GM21360 (cell line): ENCODE results near the gene RFT1.

ENCODE experiments used
- ATAC-seq: cut with Tn5 transposase; IDR thresholded peaks from one replicate; pipeline ENCODE4 v1.9.1; 2021; ENCODE audit warnings: mild to moderate bottlenecking, moderate library complexity; ENCODE audit not compliant: unreplicated experiment

Gene RFT1

DNA sequence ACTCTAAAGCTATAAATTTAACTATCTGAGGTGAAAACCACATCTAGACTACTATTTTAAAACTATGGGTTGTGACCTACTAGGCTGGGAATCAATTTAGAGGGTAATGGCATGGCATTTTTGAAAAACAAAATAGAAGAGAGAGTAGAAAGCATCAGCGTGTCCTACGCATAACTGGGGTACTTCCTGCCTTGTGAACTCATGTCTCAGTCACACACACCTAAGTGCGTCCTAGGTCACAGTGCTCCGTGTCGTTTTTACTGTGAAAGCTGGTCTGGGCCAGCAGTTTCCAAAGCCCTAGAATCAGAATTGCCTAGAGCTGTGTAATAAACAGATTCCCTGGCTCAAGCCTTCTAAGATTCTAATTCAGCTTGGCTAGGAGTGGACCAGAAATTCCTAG, 32.3 kb downstream of the RFT1 start:
- ATAC-seq: no peak

DNA sequence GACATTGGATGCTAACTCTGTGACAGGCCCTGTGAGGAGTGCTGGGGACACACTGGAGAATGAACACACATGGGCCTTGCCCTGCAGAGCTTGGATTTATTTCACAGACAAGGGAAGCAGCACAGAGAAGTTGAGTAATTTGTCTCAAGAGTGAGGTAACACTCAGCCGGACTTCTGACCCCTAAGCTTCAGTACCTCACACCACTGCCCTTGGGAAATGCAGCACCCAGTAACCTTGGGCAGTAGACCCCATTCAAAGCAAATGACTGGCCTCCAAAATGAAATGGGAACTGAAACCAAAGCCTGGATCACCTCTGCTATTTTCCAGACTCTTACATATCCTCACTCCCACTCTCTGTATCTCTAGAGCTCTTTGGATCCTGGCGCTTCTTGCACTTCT, 37.3 kb downstream of the RFT1 start:
- no peak for ATAC-seq

DNA sequence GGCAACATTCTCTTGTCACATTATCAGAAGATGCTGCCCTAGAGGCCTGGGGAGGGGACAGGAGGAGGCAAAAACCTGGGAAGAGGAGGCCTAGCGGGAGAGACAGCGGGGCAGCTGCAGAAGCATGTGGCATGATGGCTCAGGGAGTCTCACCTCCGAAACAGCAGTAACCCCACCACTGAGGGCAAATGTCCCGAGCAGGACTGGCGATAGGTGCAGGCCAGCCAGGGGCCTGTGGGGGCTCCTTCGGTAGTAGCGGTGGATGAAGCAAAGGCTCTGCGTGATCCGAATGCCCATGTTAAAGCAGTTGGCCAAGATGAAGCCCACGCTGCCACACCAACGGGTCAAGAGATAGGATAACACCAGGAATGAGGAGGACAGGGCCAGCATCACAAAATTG, 38.0 kb downstream of the RFT1 start:
- ATAC-seq: no peak

DNA sequence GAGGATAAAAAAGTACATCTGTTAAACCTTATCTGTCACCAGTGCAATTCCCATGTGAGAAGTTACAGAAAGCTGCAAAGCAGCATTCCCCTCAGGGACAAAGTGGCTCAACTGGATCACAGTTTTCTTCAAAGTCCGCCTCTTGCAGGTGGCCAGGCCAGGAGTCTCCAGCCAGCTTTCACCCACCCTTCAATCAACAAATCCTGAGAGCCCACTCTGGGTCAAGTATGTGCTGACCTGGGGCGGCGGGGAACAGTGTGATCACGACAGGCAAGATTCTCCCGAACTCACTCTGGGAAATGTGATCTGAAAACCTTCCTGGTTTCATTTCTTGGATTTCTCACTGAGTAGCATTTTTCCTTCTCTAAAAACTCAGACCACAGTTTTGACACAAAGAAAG, 39.2 kb downstream of the RFT1 start:
- ATAC-seq: no peak

DNA sequence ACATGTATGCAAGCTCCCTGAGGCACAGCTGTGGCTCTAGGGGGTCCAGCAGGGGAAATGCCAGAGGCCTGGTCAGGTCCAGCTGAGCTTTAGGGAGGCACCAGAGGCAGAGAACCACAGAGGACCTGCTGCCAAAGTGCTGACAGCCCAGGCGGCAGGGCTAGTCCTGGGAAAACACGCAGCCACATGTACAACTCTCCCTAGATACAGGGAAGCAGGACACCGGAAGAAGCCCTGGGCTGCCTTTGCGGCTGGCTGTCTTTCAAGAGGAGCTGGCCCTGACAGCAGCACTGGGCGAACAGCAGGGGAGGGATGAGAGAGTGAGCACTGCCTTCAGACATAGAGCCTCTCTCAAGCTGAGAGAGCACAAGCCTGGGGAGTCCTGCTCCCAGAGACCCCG, 40.7 kb downstream of the RFT1 start:
- no peak for ATAC-seq

DNA sequence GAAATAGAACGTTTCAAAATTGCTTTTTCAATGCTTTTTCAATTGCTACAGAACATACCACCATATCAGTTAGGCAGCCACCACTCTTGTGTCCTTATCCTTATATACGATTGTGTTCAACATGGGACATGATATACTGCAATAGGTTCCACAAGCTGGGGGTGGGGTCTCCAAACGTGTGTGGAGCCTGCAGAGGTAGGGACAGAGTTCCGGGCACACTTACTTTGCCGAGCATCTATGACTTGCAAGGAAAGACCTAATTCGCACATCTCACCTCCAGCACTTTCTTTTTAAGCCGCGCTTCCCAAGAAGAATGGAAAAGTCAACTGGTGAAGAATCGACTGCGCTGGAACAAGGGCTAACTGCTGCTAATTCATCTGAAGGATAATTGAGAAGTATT, 44.8 kb downstream of the RFT1 start:
- ATAC-seq: no peak

DNA sequence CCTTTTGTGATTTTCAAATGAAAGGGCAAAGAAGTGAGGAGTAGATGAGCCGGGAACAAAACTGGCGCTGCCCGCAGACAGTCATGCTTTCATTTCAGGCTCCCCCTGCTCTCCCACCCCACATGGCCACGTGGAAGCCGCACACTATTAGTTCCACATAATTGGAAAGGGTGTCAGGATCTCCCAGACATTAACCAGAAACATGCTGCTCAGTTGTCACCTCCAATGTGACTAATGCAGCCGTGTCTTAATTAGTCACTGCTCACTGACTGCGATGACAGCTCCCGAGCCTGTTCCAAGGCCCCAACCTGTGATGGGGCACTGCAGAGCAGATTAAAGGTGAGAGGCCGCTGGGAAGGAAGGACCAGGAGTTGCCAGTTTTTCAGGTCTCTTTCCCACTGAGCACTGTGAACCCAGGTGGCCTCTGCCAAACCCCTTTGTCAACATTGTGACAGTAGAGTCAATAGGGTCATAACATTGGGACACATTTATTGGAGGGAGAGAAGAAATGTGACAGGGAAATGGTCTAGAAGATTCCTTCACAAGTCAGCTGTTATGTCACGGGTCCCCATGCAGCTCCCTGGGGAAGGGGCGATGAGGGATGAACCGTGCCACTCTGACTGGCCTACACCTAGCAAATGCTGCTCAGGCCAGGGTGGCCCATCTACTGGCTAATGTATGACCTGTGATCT, 45.8 kb downstream of the RFT1 start:
- no peak for ATAC-seq

DNA sequence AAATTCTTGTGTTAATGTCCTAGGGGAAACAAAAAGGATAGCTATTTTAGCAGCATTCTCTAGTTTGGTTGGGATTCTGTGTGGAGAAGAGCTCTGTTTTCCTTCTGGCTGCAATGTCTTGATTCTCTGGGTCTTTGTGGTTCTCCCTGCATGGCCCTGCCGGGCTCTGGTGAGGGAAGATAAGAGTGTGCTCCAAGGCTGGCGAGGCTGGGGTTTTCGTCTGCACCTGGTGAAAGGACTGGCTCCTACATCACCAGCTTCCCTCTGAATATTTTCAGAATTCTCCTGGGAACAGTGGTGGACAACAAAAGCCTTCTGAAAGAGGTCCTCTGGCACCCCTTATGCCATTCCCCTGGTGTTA, 46.3 kb downstream of the RFT1 start:
- ATAC-seq: no peak

DNA sequence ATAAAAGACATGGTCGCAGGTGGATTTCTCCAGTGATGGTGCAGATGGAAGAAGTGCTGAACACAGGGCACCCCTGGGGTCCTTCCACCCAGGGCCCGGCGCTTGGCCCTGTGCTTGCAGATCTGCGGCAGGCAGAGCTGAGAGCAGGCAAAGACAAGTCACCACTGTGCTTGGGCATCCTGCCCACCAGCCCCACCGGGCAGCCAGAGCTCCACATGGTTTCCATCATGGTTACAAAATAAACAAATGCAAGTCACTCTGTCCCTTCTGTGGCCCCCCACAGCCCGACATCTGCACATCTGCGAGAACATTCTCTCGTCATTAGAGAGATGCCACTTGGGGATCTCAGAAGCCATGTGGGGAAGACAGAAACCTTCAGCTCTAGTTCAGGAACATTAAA, 46.7 kb downstream of the RFT1 start:
- ATAC-seq: no peak

DNA sequence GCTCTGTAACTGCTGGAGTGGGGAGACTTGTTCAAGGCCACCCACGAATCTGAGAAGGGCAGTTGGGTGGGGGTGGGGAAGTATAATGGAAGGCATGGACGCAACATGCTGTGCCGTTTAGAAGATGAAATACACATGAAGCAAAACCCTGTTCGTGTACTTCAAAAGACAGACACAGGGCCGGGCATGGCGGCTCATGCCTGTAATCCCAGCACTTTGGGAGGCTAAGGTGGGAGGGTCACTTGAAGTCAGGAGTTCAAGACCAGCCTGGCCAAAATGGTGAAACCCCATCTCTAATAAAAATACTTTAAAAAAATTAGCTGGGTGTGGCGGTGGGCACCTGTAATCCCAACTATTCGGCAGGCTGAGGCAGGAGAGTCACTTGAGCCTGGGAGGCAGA, 47.5 kb downstream of the RFT1 start:
- ATAC-seq: no peak

DNA sequence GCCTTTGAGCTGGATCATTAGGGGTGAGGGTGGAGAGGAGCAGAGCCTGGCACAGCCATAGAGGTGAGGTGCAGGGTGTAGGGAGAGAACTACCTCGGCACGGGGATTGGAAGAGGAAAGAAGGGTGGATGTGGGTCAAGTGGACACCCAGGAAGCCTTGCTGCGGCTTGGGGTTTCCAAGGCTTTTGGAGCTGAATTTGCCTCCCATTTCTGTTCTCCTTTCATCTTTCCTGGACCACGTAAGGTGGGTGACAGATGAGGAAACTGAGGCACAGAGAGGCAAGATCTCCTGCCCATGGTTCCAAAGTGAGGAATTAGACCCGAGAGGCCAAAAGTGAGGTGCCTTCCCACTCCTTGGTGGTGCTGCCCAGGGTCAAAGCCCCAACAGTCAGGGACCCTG, 48.9 kb downstream of the RFT1 start:
- ATAC-seq: no peak

DNA sequence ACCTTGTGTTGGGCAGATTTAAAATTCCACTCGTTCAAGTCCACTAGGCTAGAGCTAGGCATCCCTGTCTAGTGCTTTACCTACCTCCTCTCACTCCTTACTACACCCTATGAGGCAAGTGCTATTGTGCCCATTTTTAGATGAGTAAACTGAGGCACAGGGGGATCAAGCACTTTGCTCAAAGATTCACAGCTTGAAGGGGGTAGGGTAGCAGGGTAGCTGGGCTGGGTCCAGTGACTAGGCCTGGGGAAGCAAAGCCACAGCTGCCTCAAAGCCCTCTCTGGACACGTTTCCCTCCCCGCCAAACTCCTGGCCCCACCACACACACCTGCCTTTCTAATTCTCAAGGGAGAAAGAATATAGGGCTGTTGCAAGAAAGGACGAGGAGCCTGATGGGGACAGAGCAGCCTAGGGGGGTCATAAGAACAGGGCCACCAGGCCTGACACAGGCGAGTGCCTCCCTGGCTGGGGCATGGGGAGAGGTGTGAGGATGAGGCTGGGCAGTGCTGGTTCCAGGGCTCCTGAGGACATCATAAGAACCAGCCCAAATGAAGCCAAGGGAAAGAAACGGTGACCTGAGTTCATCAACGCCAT, 49.5 kb downstream of the RFT1 start:
- no peak for ATAC-seq

DNA sequence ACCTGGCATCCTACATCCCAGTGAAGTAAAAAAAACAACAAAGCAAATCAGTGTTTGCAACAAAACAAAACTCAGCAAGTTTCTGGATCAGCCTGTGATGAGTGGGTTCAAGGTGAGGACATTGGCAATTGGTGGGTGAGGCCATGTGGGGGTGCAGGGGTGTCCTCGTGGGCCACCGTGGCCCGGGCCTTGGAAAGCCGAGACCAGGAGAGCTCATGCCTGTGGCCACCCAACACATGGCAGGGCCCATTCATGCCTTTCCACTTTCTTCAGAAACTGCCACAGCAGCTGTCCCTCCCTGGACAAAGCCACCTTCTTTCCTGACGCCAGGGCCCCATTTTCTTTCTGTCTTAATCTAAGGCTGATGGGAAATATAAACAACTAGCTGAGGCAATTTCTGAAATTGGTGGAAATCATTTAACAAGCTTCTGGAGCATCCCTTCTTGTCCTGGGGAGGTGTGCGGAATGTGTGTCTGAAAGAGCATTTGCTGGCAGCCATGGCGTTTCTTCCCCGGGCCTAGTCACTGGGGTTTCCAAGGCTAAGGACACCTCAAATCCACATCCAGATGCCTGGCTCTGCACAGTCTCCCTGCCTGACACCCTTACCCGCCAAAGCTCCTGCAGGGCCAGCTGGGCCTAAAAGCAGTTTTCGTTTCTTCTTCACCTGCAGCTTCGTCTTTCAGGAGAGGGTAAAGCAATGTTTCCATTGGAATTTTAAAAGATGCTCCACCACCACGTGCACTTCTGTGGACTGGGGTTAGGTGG, 50.3 kb downstream of the RFT1 start:
- no peak for ATAC-seq

DNA sequence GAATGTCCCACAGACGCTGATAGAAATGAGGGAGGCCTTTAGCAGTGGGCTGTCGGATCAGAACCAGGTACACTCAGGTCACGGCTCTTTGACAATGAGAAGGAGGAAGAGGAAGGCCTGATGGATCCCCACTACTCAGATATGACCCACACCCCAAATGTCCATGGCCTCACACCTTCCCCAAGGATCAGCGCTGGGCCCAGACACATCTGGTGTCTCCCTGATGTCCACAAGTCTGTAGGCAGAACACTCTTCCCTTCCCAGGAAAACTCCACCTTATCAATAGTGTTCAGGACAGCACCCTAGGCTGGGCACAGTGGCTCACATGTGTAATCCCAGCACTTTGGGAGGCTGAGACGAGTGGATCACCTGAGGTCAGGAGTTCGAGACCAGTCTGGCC, 51.1 kb downstream of the RFT1 start:
- ATAC-seq: no peak

DNA sequence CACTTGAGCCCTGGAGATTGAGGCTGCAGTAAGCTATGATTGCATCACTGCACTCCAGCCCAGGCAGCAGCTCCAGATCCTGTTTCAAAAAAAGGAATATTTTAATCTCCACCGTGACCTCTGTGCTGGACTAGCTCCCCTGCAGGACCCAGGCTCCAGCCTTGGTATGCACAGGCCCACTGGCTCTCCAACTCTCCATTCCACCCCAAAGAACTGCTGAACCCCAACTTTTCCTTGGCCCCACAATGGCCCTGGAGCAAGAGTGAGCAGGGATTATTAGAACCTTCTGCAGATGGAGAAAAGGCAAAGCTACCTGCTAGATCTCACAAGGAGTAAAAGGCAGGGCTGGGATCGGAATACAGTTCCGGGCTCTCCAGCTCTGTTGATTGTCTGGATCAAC, 51.6 kb downstream of the RFT1 start:
- no peak for ATAC-seq

DNA sequence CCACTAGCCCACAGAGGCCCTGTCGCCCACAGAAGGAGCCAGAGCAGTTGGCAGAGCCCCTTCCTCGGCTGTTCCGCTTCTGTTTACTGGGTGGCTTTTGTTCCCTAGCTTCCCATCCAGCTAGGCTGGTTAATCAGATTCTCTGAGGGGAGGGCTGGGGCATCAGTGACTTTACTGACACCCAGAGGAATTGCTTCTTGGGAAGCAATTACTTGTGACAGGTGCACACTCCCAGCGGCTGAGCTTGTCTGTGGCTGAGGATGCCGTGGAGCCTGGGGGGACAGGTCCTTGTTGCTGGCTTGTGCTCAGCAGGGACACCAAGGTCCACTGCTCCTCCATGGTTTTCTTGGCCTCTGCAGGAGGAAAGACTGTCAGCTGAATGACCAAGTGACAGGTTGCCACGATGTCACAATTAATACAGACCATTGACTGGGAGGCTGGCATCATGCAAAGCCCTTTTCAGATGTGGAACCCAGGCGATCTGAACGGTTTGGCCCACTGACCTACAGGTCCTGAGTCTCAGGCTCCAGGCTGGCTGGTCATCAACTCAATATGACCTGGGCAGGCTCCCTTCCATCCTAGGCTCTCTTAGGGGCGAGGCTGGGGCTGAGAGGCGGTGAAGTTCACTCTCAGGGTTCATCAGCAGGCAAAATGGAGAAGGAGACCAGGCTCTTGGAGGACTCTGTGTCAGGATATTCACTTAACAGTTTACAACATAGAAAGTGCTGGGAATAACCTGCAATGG, 52.6 kb downstream of the RFT1 start:
- ATAC-seq: no peak

DNA sequence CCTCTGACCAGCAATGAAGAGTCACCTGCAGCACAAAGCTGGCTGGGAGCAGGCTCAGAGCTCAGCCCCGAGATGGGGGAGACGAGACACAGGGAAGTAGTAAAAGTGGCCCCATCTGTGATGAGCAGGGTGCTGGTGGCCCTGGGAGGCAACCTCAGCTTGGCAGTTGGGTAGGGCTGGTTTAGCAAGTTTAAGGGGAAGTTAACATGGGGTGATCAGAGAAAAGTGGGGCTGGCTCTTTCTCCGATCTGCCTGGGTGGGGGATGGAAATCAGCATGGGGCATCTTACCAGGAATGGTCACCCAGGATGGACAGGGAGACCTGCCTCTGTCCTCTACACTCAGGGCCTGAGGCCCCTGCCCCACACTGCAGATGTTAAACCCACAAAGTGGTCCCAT, 54.5 kb downstream of the RFT1 start:
- ATAC-seq: no peak

DNA sequence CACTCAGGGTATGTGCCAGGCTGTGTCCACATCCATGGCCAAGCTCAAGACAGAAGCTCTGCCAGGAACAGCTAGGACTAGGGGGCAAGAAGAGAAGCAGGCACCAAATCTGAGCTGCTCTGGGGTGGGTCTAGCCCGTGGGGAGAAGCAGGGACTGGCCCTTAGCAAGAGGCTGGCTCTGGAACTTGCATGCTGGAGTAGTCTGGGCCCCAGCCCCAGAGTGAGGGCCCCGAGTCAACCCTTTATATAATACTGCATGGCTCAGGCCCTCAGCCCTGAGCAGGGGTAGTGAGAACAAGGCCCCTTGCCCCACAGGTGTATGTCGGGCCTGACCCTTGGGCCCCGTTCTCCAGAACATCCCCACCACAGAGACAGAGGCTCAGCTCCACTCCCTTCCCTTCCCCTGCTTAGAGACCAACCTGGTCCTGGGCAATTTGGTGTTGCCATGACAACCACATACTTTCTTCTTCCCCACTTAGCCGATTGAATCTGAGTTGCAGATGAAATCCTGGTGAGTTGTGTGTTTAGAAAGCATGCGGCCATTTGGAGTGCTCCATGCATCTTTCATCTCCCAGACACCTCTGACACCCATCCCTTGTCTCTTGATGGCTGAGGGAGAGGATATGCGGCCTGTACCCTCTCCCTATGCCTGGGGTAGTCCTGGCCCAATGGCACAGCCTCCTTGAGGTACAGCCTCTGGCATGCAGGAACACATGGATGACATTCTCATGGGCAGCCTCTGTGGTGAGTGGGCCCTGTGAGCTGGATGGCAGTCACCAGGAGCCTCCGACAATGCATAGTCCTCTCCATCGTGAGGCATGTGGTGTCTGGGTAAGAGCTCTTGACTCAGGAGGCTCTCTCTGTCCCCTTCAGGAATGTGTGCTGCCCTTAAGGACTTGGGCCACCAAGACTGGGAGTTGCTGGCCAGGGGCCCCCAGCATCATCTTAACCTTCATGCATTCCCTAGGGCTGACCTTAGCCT, 55.2 kb downstream of the RFT1 start:
- no peak for ATAC-seq

DNA sequence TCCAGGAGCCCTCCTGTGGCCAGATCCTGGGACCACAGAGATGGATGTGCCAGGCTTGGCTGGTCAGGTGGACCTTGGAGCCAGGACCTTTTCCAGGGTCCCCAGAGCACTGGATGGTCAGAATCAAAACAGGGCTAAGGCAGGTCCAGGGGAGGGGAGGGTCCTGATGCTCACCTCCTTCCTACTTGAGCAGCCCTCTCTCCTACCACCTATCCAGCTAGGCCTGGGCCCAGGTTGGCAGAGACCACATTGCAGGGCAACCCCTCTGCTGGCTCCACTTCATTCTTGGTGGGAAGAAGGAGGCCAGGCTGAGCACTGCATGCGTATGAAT, 55.9 kb downstream of the RFT1 start:
- ATAC-seq: no peak

DNA sequence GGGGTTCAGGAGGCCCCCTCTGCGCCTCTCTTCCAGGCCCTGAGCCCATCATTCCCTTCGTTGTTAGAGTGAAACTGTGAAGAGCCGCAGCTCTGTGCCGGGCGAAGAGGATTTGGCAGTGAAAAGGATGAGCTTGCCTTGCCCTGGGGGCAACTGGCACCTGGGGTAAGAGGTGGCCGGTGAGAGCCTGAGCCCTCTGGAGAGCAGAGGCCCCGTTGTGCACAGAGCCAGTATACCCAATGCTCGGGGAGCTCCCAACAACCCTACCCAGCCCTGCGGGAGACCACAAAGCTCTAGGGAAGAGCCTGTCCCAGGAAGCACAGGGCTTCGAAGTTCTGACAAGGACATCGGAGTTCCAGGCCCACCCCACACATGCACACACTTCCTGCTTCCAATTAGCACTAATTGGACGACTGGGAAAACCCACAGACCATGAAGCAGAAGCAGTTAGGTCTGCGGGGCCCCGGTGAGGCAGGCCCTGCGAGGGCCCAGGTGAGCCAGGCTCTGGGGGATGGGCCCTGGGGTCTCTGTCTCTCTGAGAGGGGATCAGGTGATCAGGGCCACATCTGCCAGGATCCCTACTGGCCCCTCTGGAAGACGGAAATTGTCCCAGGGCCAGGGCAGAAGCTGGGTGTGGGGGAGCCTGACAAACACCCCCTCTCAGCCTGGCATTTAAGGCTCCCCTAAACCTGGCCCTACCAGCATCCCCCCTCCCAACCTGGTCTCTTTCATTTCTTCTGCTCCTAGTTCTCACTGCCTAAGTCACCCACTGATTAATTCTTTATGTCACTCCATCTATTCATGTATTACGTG, 56.5 kb downstream of the RFT1 start:
- ATAC-seq: no peak
